Measurements from ENCODE around the gene TRAF2. TPM values are rescaled to one million over a fixed set of nuclear protein-coding genes. Genes with fewer than 3 reads are reported as not detected.

Gene TRAF2
- total RNA-seq, 3 donors from 2014 or later, result 3.4 to 8.9 (median 8.5) TPM

DNA sequence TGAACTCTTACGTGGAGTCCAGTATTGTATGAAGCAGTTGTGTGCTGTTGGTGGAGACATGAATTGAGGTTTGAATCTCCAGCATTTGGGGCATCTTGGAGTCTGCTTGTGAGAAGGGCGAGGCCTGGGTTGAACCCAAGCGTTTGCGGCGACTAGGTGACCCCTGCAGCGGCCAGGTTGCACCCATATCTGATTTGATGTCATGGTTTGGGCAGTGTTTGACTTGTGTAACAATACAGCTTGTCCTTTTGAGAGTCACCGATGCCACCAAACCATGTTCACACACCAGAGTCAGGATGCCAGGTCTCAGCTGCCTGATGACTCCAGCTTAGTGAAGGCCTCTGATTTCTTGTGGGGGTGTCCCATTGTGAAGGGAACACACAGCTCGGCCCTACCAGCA, 2.1 kb downstream of the TRAF2 start:
- Histone ChIP-seq H3K27me3 (no peaks in the 10 kb centered on the region), H3K9me3 (no peaks in the 10 kb centered on the region), H3K36me3 (no peaks in the 10 kb centered on the region), H3K4me3 (no peak overlapping the region), H3K27ac (no peak overlapping the region), H3K4me1 (no peaks in the 10 kb centered on the region)
- intact Hi-C loops (cut with DNase I; ENCODE audit: low total_unique reads), result no loop called here
- TF ChIP-seq POLR2AphosphoS5 (IDR thresholded peaks at IDR 0.05) (no peak), POLR2A (IDR thresholded peaks at IDR 0.05) (no peak)
- TF ChIP-seq, protein P1, sequence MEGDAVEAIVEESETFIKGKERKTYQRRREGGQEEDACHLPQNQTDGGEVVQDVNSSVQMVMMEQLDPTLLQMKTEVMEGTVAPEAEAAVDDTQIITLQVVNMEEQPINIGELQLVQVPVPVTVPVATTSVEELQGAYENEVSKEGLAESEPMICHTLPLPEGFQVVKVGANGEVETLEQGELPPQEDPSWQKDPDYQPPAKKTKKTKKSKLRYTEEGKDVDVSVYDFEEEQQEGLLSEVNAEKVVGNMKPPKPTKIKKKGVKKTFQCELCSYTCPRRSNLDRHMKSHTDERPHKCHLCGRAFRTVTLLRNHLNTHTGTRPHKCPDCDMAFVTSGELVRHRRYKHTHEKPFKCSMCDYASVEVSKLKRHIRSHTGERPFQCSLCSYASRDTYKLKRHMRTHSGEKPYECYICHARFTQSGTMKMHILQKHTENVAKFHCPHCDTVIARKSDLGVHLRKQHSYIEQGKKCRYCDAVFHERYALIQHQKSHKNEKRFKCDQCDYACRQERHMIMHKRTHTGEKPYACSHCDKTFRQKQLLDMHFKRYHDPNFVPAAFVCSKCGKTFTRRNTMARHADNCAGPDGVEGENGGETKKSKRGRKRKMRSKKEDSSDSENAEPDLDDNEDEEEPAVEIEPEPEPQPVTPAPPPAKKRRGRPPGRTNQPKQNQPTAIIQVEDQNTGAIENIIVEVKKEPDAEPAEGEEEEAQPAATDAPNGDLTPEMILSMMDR (IDR thresholded peaks at IDR 0.05), result no peak
- no peak for DNase-seq (ENCODE audit: low spot score in 2 of 2)

- Histone ChIP-seq H3K27ac (no peak overlapping the region), H3K4me1 (no peaks in the 10 kb centered on the region), H3K27me3 (no peaks in the 10 kb centered on the region), H3K36me3 (no peaks in the 10 kb centered on the region), H3K9me3 (no peaks in the 10 kb centered on the region), H3K4me3 (no peak overlapping the region)
- no peak for TF ChIP-seq POLR2A (IDR thresholded peaks at IDR 0.05)
- TF ChIP-seq, protein P1 (IDR thresholded peaks at IDR 0.05), result no peak
- TF ChIP-seq POLR2AphosphoS5 (IDR thresholded peaks at IDR 0.05), result no peak
- DNase-seq (ENCODE audit: low spot score in 2 of 2), result no peak
- intact Hi-C loops (cut with DNase I; ENCODE audit: low total_unique reads), result no loop called here
These were observed 3.5 kb downstream of the TRAF2 start for GRCh38 chr9:136889858-136890257.

GRCh38 chr9:136890661-136891060, 4.3 kb downstream of the TRAF2 start:
- no peaks in the 10 kb centered on the region for H3K4me1 ChIP-seq
- no peaks in the 10 kb centered on the region for H3K36me3 ChIP-seq
- no peak for DNase-seq (ENCODE audit: low spot score in 2 of 2)
- H3K9me3 ChIP-seq, result no peaks in the 10 kb centered on the region
- intact Hi-C loops (cut with DNase I; ENCODE audit: low total_unique reads), result no loop called here
- no peak overlapping the region for H3K4me3 ChIP-seq
- no peak overlapping the region for H3K27ac ChIP-seq
- TF ChIP-seq, protein P1 (IDR thresholded peaks at IDR 0.05), result no peak
- TF ChIP-seq POLR2AphosphoS5 (IDR thresholded peaks at IDR 0.05), result no peak
- no peak for TF ChIP-seq POLR2A (IDR thresholded peaks at IDR 0.05)
- H3K27me3 ChIP-seq, result no peaks in the 10 kb centered on the region

DNA sequence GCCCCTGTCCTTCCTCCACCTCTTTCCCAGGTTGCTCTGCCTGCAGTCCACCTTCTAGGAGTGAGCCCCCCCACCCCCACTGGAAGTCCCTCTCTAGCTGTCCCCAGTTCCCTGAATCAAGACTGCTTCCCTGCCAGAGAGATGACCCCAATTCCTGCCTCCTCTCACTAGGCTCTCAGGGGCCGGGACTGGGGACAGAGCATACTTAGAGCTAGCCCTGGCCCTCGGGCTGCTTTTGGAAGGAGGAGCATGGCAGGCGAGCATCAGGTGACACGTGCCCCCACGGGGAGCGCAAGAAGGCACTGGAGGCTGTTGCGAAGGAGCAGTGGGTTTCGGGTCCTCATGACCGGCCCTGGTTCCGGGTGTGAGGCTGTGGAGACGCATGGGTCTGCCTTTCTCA, 9.7 kb downstream of the TRAF2 start:
- Histone ChIP-seq H3K27me3 (no peaks in the 10 kb centered on the region), H3K9me3 (no peaks in the 10 kb centered on the region), H3K4me3 (no peak overlapping the region), H3K36me3 (no peaks in the 10 kb centered on the region), H3K4me1 (peaks cover 0 to 3% of the 10 kb centered on the region in 2 donors), H3K27ac (no peak overlapping the region)
- DNase-seq (ENCODE audit: low spot score in 2 of 2), result no peak
- intact Hi-C loops (cut with DNase I; ENCODE audit: low total_unique reads), result no loop called here
- no peak for TF ChIP-seq POLR2A (IDR thresholded peaks at IDR 0.05)
- TF ChIP-seq POLR2AphosphoS5 (IDR thresholded peaks at IDR 0.05), result no peak
- TF ChIP-seq, protein P1 (IDR thresholded peaks at IDR 0.05), result no peak

GRCh38 chr9:136898483-136899100, 12.3 kb downstream of the TRAF2 start:
- no peak for DNase-seq (ENCODE audit: low spot score in 2 of 2)
- Histone ChIP-seq H3K9me3 (no peaks in the 10 kb centered on the region), H3K27ac (no peak overlapping the region), H3K4me1 (peaks cover 11 to 23% of the 10 kb centered on the region in 2 donors), H3K4me3 (no peak overlapping the region), H3K27me3 (no peaks in the 10 kb centered on the region), H3K36me3 (no peaks in the 10 kb centered on the region)
- TF ChIP-seq POLR2AphosphoS5 (IDR thresholded peaks at IDR 0.05) (no peak), POLR2A (IDR thresholded peaks at IDR 0.05) (no peak)
- TF ChIP-seq, protein P1 (IDR thresholded peaks at IDR 0.05), result no peak
- intact Hi-C loops (cut with DNase I; ENCODE audit: low total_unique reads), result no loop called here
